A549 (cell line): Measurements from ENCODE around the gene PODN. TPM values are rescaled to one million over a fixed set of nuclear protein-coding genes. Genes with fewer than 3 reads are reported as not detected.

ENCODE experiments used
- ATAC-seq, 2 experiments: fragments of 200-7000 bp in 1 of 2; fragments of >200 bp in 1 of 2; cut with Nextera tagmentation in 1 of 2; cut with Tn5 transposase in 1 of 2; 3 replicates each; pipeline versions ENCODE4 v1.8.0 to v1.9.1; 2018 to 2020; ENCODE audit warnings: mild to moderate bottlenecking in 1 of 2, moderate library complexity in 1 of 2
- CTCF ChIA-PET: fragments of 300-600 bp; sonication (Branson Sonifier 250); formaldehyde crosslinking; extraction: SDS; loops from one replicate; lab custom pipeline; 2021; ENCODE audit warnings: antibody characterized with exemption, inconsistent platforms; lab: Yijun Ruan, JAX
- POLR2A ChIA-PET: fragments of 350-600 bp; formaldehyde crosslinking; extraction: SDS; loops from one replicate; lab custom pipeline; 2021; ENCODE audit warnings: antibody characterized with exemption, inconsistent platforms; lab: Yijun Ruan, JAX
- DNase-seq, 2 experiments: peaks; one replicate each; pipeline versions ENCODE4 v3.0.0 to v3.0.0-alpha.2; 2011 to 2016; ENCODE audit warnings: low read depth in 1 of 2, low spot score in 1 of 2
- FAIRE-seq: peaks from 2 replicates; lab custom pipeline; 2011; peaks lifted over from hg19 to GRCh38; lab: Jason Lieb, UNC
- H3K27ac ChIP-seq, 2 experiments: fragments of >200 bp; sonication (Bioruptor Twin); formaldehyde crosslinking; 3 replicates each; pipeline ENCODE4 v1.5.1; 2016 to 2017
- H3K4me1 ChIP-seq: fragments of >200 bp; sonication (Bioruptor Twin); formaldehyde crosslinking; 3 replicates; pipeline ENCODE4 v1.6.1; 2016
- H3K4me2 ChIP-seq: fragments of >200 bp; sonication (Bioruptor Twin); formaldehyde crosslinking; 3 replicates; pipeline ENCODE4 v1.6.1; 2016
- H3K4me3 ChIP-seq: fragments of >200 bp; sonication (Bioruptor Twin); formaldehyde crosslinking; 3 replicates; pipeline ENCODE4 v1.5.1; 2016
- H3K9me3 ChIP-seq: fragments of >200 bp; sonication (Bioruptor Twin); formaldehyde crosslinking; 3 replicates; pipeline ENCODE4 v1.6.1; 2016
- CBX2 ChIP-seq: fragments of 200-600 bp; sonication (generic); IDR thresholded peaks from 2 replicates; pipeline ENCODE4 v1.6.1; 2016; ENCODE audit warnings: low read depth, mild to moderate bottlenecking, borderline replicate concordance
- CEBPB ChIP-seq, 2 experiments: fragments of >200 bp in 1 of 2; sonication (Bioruptor Twin) in 1 of 2; formaldehyde crosslinking in 1 of 2; IDR thresholded peaks; 2 replicates each; pipeline ENCODE4 v1.6.1; 2012 to 2016
- CHD2 ChIP-seq: fragments of 150-350 bp; IDR thresholded peaks from 2 replicates; pipeline ENCODE4 v1.6.1; 2014; ENCODE audit warnings: low read length; ENCODE audit not compliant: partially characterized antibody
- CTCF ChIP-seq: fragments of >200 bp; sonication (Bioruptor Twin); formaldehyde crosslinking; IDR thresholded peaks from 3 replicates; pipeline ENCODE4 v1.5.1; 2016
- EHMT2 ChIP-seq: fragments of 200-600 bp; sonication (generic); IDR thresholded peaks from 2 replicates; pipeline ENCODE4 v1.6.1; 2016; ENCODE audit warnings: antibody characterized with exemption, low read depth, mild to moderate bottlenecking, moderate library complexity
- HOXB13 ChIP-seq: fragments of 250-450 bp; sonication (Bioruptor Pico); IDR thresholded peaks from 2 replicates; pipeline ENCODE4 v1.5.0; 2020; ENCODE audit warnings: low read depth, mild to moderate bottlenecking, moderate library complexity
- JUN ChIP-seq, 2 experiments: fragments of >200 bp; sonication (Bioruptor Twin); formaldehyde crosslinking; IDR thresholded peaks; 2 replicates in 1 of 2; 3 replicates in 1 of 2; pipeline ENCODE4 v1.6.1; 2016 to 2017
- JUNB ChIP-seq: fragments of >200 bp; sonication (Bioruptor Twin); formaldehyde crosslinking; IDR thresholded peaks from 2 replicates; pipeline ENCODE4 v1.6.1; 2016
- KDM5A ChIP-seq: fragments of 200-600 bp; sonication (generic); IDR thresholded peaks from 2 replicates; pipeline ENCODE4 v1.6.1; 2016; ENCODE audit warnings: antibody characterized with exemption, mild to moderate bottlenecking
- NFE2L2 ChIP-seq: fragments of 150-350 bp; conservative IDR thresholded peaks from 2 replicates; pipeline ENCODE4 v1.6.1; 2014; ENCODE audit warnings: low read length
- NR3C1 ChIP-seq: fragments of >200 bp; sonication (Bioruptor Twin); formaldehyde crosslinking; IDR thresholded peaks from 3 replicates; pipeline ENCODE4 v1.6.1; 2017
- PBX3 ChIP-seq: IDR thresholded peaks from 2 replicates; pipeline ENCODE4 v1.6.1; 2012
- POLR2A ChIP-seq: IDR thresholded peaks from 2 replicates; pipeline ENCODE4 v1.6.1; 2012; ENCODE audit warnings: mild to moderate bottlenecking, low read length
- RFX5 ChIP-seq: fragments of 450-650 bp; IDR thresholded peaks from 2 replicates; pipeline ENCODE4 v1.7.1; 2014; ENCODE audit warnings: antibody characterized with exemption, mild to moderate bottlenecking, moderate library complexity
- SMC3 ChIP-seq: fragments of >200 bp; sonication (Bioruptor Twin); formaldehyde crosslinking; IDR thresholded peaks from 3 replicates; pipeline ENCODE4 v1.6.1; 2018; ENCODE audit warnings: inconsistent platforms
- SREBF2 ChIP-seq: fragments of 450-650 bp; IDR thresholded peaks from 2 replicates; pipeline ENCODE4 v1.6.1; 2014; ENCODE audit warnings: mild to moderate bottlenecking, moderate library complexity
- WGBS: methylation state at CpG from one replicate; pipeline ENCODE4 v1.1.6; 2017; ENCODE audit errors: missing lambda C conversion rate; 5-methylcytosine and 5-hydroxymethylcytosine counted together
- polyA plus RNA-seq, 4 experiments: library from polyadenylated mRNA; depleted of rRNA in 3 of 4; stranded (reverse); fragments of >200 nt; fragmentation: RNase III in 1 of 4; extraction: RNeasy Plus Mini Kit Qiagen cat#74134 plus additional on column Dnase treatment in 1 of 4; gene quantifications; 2 replicates in 3 of 4; 3 replicates in 1 of 4; pipeline ENCODE4 v1.2.3, GENCODE V29; 2011 to 2017
- TF ChIP-seq, protein P1 (sequence below): fragments of 150-350 bp; IDR thresholded peaks from 2 replicates; pipeline ENCODE4 v1.6.1; 2014; ENCODE audit warnings: low read depth, mild to moderate bottlenecking, low read length
- TF ChIP-seq, protein P2 (sequence below): IDR thresholded peaks from 2 replicates; pipeline ENCODE4 v1.6.1; 2012; ENCODE audit warnings: low read depth, borderline replicate concordance

PODN gene
- polyA plus RNA-seq, 2 of the 4 experiments (the other 2 are of a cell fraction), result 0.05 TPM; not detected in 1

DNA sequence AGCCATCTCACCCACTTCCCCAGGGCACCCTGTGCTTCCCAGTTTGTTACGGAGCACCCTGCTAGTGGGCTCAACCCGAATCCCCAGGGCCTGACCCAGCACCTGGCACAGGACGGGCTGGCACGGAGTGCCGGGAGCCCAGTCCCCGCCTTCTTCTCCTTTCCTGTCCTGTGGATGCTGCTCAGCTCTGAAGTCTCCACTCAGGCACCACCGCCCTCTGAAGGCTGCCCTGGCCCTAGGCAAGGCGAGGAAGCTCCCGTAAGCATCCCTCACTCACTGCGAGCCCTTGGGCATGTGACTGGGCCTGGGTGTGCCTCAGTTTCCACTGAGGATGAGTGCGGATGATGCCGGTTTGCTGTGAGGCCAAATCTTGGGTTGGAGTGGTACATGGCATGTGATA lies 58.6 kb downstream of the PODN start:
- Histone ChIP-seq H3K9me3 (no peaks in the 10 kb centered on the region), H3K4me2 (no peak overlapping the region), H3K4me1 (peaks cover 21% of the 10 kb centered on the region), H3K27ac (peak overlapping the region in 1 of 2 experiments; percentile 50; a peak in 1 of 6 replicates), H3K4me3 (no peak overlapping the region)
- FAIRE-seq, result no peak
- ATAC-seq, result 0 out of 6 replicates have a peak, but pooled peaks of 1 of the 2 experiments have one; percentile 7
- DNase-seq, result no peak
- 95% methylated on average over 4 of the region's 12 CpGs for WGBS
- POLR2A ChIA-PET, result no interaction called here
- CTCF ChIA-PET, result interaction anchor here (1.6 to 2.2 kb wide), 2 partner anchors 11 to 25 kb away, joined by 3 to 13 read pairs; no protein-coding TSS in a partner anchor
- TF ChIP-seq CHD2 (no peak), RFX5 (no peak), JUNB (no peak), KDM5A (no peak), SMC3 (no peak), SREBF2 (no peak), POLR2A (no peak), CTCF (no peak), HOXB13 (CRISPR knock-in tag) (no peak), CBX2 (no peak), CEBPB (IDR thresholded peaks at IDR 0.05) (no peak), JUN (IDR thresholded peaks at IDR 0.05) (no peak), PBX3 (no peak), NFE2L2 (no peak), EHMT2 (no peak)
- TF ChIP-seq, protein P1, sequence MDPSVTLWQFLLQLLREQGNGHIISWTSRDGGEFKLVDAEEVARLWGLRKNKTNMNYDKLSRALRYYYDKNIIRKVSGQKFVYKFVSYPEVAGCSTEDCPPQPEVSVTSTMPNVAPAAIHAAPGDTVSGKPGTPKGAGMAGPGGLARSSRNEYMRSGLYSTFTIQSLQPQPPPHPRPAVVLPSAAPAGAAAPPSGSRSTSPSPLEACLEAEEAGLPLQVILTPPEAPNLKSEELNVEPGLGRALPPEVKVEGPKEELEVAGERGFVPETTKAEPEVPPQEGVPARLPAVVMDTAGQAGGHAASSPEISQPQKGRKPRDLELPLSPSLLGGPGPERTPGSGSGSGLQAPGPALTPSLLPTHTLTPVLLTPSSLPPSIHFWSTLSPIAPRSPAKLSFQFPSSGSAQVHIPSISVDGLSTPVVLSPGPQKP, result no peak
- TF ChIP-seq, protein P2, sequence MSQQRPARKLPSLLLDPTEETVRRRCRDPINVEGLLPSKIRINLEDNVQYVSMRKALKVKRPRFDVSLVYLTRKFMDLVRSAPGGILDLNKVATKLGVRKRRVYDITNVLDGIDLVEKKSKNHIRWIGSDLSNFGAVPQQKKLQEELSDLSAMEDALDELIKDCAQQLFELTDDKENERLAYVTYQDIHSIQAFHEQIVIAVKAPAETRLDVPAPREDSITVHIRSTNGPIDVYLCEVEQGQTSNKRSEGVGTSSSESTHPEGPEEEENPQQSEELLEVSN, result no peak

DNA sequence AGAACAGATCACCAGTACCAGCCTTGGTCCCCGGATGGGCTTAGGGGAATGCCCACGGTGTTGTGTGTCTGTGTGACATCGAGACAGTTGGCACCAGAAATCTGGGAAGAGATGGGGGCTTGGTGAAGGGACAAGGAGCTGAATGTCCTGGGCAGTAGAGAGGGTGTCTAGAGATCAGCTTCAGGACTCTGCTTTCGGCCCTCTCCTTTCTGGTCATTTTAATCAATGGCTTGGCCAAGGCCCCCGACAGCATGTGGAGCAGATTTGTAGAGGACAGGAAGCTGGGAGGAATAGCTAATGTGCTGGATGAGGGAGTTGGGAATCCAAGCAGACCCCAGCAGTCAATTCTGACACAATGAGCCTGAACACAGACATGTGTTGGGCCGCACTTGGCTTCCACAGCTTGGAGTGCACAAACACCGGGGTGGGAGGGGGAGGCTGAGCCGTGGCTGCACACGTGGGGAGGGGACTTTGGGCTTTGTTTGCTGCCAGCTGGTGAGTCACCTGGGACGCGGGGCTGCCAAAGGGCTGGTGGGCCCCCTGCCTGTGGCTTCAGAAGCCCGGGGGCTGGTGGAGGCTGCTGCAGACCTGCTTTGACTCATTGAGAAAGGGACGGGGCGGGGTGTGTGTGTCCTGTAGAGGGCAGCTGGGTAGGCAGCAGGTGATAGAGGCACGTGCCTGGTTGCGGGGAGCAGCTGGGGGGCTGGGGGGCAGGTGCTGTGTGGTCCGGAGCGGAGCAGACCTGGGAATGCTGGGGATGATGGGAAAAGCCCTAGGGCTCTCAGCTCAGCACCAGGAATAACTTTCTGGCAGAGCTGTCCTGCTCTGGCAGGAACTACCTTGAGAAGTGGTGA lies 59.5 kb downstream of the PODN start:
- Histone ChIP-seq H3K4me2 (peak overlapping the region; percentile 26; the same call in 2 of the 3 replicates), H3K4me3 (no peak overlapping the region), H3K27ac (peak overlapping the region in 1 of 2 experiments; percentile 50; a peak in 2 of 6 replicates), H3K4me1 (peaks cover 15% of the 10 kb centered on the region; the same call in 2 of the 3 replicates), H3K9me3 (no peaks in the 10 kb centered on the region)
- POLR2A ChIA-PET, result no interaction called here
- no peak for FAIRE-seq
- CTCF ChIA-PET, result interaction anchor here (1.6 to 2.2 kb wide), 2 partner anchors 10 to 24 kb away, joined by 3 to 13 read pairs; no protein-coding TSS in a partner anchor
- 0 out of 6 replicates have a peak, but pooled peaks of 1 of the 2 experiments have one; percentile 21 for ATAC-seq
- 62% methylated on average over 9 of the region's 18 CpGs for WGBS
- DNase-seq, result no peak
- TF ChIP-seq, protein P1, result no peak
- TF ChIP-seq NR3C1 (no peak), SMC3 (no peak), KDM5A (no peak)
